ENCODE measurements around the gene APELA.
"Not testable (repeated sequence)": the region's sequence is repeated elsewhere in the genome, so short reads cannot be mapped to it uniquely, and the experiment has no call there.

Gene APELA

GRCh38 chr4:164880489-164881262 lies 3.7 kb downstream of the APELA start:
- WGBS, 2 experiments (ENCODE audit: insufficient coverage in 2 of 2), result no CpG with 5 or more reads among the region's 1 CpG
- peaks cover 6% of the 10 kb centered on the region for H3K4me1 ChIP-seq (ENCODE audit: control insufficient read depth, insufficient read depth, low read length, poor library complexity, severe bottlenecking)

GRCh38 chr4:164888096-164888715 lies 11.2 kb downstream of the APELA start:
- Histone ChIP-seq H3K36me3 (ENCODE audit: control insufficient read depth, insufficient read depth, low read length) (no peaks in the 10 kb centered on the region), H3K4me1 (ENCODE audit: control insufficient read depth, insufficient read depth, low read length, poor library complexity, severe bottlenecking) (no peaks in the 10 kb centered on the region), H3K9me3 (ENCODE audit: control insufficient read depth, low read length) (no peaks in the 10 kb centered on the region), H3K27ac (ENCODE audit: low read depth, low read length, severe bottlenecking) (no peak overlapping the region), H3K4me3 (ENCODE audit: extremely low read depth, insufficient read depth, low read length, poor library complexity, severe bottlenecking) (no peak overlapping the region)
- 86 to 92% methylated on average over 1 of the region's 1 CpG for WGBS, 2 experiments (ENCODE audit: insufficient coverage in 2 of 2)

More at GRCh38 chr4:164880489-164881262, 3.7 kb downstream of the APELA start:
- Histone ChIP-seq H3K27ac (ENCODE audit: low read depth, low read length, severe bottlenecking) (no peak overlapping the region), H3K9me3 (ENCODE audit: control insufficient read depth, low read length) (no peaks in the 10 kb centered on the region), H3K36me3 (ENCODE audit: control insufficient read depth, insufficient read depth, low read length) (no peaks in the 10 kb centered on the region), H3K4me3 (ENCODE audit: extremely low read depth, insufficient read depth, low read length, poor library complexity, severe bottlenecking) (no peak overlapping the region)

DNA sequence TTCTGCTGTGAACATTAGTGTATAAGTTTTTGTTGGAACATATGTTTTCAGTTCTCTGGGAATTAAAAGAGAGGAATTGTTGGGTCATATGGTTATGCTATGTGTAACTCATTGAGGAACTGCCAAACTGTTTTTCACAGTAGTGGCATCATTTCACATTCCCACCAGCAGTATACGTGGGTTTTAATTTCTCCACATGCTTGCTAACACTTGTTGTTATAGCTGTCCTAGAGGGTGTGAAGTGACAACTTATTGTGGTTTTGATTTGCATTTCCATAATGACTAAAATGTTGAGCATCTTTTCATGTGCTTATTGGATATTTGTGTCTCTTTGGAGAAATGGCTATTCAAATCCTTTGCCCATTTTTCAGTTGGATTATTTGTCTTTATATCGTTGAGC lies 13.7 kb downstream of the APELA start:
- Histone ChIP-seq H3K9me3 (ENCODE audit: control insufficient read depth, low read length) (no peaks in the 10 kb centered on the region), H3K4me1 (ENCODE audit: control insufficient read depth, insufficient read depth, low read length, poor library complexity, severe bottlenecking) (no peaks in the 10 kb centered on the region), H3K27ac (ENCODE audit: low read depth, low read length, severe bottlenecking) (no peak overlapping the region), H3K4me3 (ENCODE audit: extremely low read depth, insufficient read depth, low read length, poor library complexity, severe bottlenecking) (no peak overlapping the region), H3K36me3 (ENCODE audit: control insufficient read depth, insufficient read depth, low read length) (no peaks in the 10 kb centered on the region)
- 80% methylated on average over 1 of the region's 2 CpGs; no CpG with 5 or more reads in 1 of the 2 experiments for WGBS, 2 experiments (ENCODE audit: insufficient coverage in 2 of 2)

DNA sequence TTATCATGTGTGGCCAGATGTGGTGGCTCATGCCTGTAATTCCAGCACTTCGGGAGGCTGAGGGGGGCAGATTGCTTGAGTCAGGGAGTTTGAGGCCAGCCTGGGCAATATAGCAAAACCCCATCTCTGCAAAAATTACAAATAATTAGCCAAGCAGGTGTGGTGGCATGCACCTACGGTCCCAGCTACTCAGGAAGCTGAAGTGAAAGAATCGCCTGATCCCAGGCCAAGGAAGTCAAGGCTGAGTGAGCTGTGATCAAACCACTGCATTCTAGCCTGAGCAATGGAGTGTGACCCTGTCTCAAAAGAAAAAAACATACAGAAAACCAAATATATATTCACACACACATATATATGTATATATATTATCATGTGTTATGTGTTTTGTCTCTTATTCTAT lies 15.0 kb downstream of the APELA start:
- Histone ChIP-seq H3K36me3 (ENCODE audit: control insufficient read depth, insufficient read depth, low read length) (no peaks in the 10 kb centered on the region), H3K4me1 (ENCODE audit: control insufficient read depth, insufficient read depth, low read length, poor library complexity, severe bottlenecking) (no peaks in the 10 kb centered on the region), H3K9me3 (ENCODE audit: control insufficient read depth, low read length) (no peaks in the 10 kb centered on the region), H3K4me3 (ENCODE audit: extremely low read depth, insufficient read depth, low read length, poor library complexity, severe bottlenecking) (no peak overlapping the region), H3K27ac (ENCODE audit: low read depth, low read length, severe bottlenecking) (no peak overlapping the region)
- WGBS, 2 experiments (ENCODE audit: insufficient coverage in 2 of 2), result 82 to 100% methylated on average over 2 of the region's 3 CpGs

GRCh38 chr4:164894702-164895101 lies 17.7 kb downstream of the APELA start:
- no peaks in the 10 kb centered on the region for H3K4me1 ChIP-seq (ENCODE audit: control insufficient read depth, insufficient read depth, low read length, poor library complexity, severe bottlenecking)
- WGBS, 2 experiments (ENCODE audit: insufficient coverage in 2 of 2), result 90 to 100% methylated on average over 2 of the region's 3 CpGs
- no peaks in the 10 kb centered on the region for H3K36me3 ChIP-seq (ENCODE audit: control insufficient read depth, insufficient read depth, low read length)
- no peaks in the 10 kb centered on the region for H3K9me3 ChIP-seq (ENCODE audit: control insufficient read depth, low read length)
- H3K27ac ChIP-seq (ENCODE audit: low read depth, low read length, severe bottlenecking), result no peak overlapping the region
- no peak overlapping the region for H3K4me3 ChIP-seq (ENCODE audit: extremely low read depth, insufficient read depth, low read length, poor library complexity, severe bottlenecking)

- Histone ChIP-seq H3K4me3 (ENCODE audit: extremely low read depth, insufficient read depth, low read length, poor library complexity, severe bottlenecking) (no peak overlapping the region), H3K27ac (ENCODE audit: low read depth, low read length, severe bottlenecking) (no peak overlapping the region), H3K36me3 (ENCODE audit: control insufficient read depth, insufficient read depth, low read length) (no peaks in the 10 kb centered on the region), H3K4me1 (ENCODE audit: control insufficient read depth, insufficient read depth, low read length, poor library complexity, severe bottlenecking) (no peaks in the 10 kb centered on the region), H3K9me3 (ENCODE audit: control insufficient read depth, low read length) (no peaks in the 10 kb centered on the region)
- WGBS, 2 experiments (ENCODE audit: insufficient coverage in 2 of 2), result 71 to 97% methylated on average over 1 to 4 of the region's 5 CpGs
These were observed 25.6 kb downstream of the APELA start for GRCh38 chr4:164902608-164903007.

DNA sequence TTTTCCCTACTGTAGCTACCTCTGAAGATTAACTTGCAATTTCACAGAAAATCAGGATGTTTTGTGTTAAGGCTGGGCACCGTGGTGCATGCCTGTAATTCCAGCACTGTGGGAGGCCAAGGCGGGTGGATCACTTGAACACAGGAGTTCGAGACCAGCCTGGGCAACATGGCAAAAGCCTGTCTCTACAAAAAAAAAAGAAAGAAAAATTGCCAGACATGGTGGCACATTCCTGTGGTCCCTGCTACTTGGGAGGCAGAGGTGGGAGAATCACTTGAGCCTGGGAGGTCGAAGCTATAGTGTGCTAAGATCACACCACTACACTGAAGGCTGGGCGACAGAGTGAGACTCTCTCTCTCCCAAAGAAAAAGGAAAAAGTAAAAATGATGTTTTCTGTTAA lies 27.4 kb downstream of the APELA start:
- H3K27ac ChIP-seq (ENCODE audit: low read depth, low read length, severe bottlenecking), result no peak overlapping the region
- H3K4me1 ChIP-seq (ENCODE audit: control insufficient read depth, insufficient read depth, low read length, poor library complexity, severe bottlenecking), result no peaks in the 10 kb centered on the region
- WGBS, 2 experiments (ENCODE audit: insufficient coverage in 2 of 2), result 74 to 89% methylated on average over 3 to 5 of the region's 5 CpGs

DNA sequence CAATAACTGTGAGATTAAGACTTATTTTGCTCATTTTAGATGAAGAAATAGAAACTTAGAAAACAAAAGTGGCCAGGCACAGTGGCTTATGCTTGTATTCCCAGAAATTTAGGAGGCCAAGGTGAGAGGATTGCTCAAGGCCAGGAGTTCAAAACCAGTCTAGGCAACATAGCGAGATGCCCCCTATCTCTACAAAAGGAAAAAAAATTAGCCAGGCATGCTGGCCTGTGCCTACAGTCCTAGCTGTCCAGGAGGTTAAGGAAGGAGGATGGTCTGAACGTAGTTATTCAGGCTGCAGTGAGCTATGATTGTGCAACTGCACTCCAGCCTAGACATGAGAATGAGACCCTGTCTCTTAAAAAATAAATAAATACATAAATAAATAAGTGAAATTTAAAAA lies 28.0 kb downstream of the APELA start:
- no peaks in the 10 kb centered on the region for H3K9me3 ChIP-seq (ENCODE audit: control insufficient read depth, low read length)
- WGBS, 2 experiments (ENCODE audit: insufficient coverage in 2 of 2), result no CpG with 5 or more reads among the region's 2 CpGs

More for the DNA sequence above, 27.4 kb downstream of the APELA start:
- H3K9me3 ChIP-seq (ENCODE audit: control insufficient read depth, low read length), result no peaks in the 10 kb centered on the region
- H3K36me3 ChIP-seq (ENCODE audit: control insufficient read depth, insufficient read depth, low read length), result no peaks in the 10 kb centered on the region
- H3K4me3 ChIP-seq (ENCODE audit: extremely low read depth, insufficient read depth, low read length, poor library complexity, severe bottlenecking), result no peak overlapping the region

GRCh38 chr4:164906368-164906767 lies 29.4 kb downstream of the APELA start:
- H3K4me3 ChIP-seq (ENCODE audit: extremely low read depth, insufficient read depth, low read length, poor library complexity, severe bottlenecking), result no peak overlapping the region
- H3K4me1 ChIP-seq (ENCODE audit: control insufficient read depth, insufficient read depth, low read length, poor library complexity, severe bottlenecking), result no peaks in the 10 kb centered on the region
- 50 to 100% methylated on average over 1 to 2 of the region's 3 CpGs for WGBS, 2 experiments (ENCODE audit: insufficient coverage in 2 of 2)
- no peak overlapping the region for H3K27ac ChIP-seq (ENCODE audit: low read depth, low read length, severe bottlenecking)
- no peaks in the 10 kb centered on the region for H3K36me3 ChIP-seq (ENCODE audit: control insufficient read depth, insufficient read depth, low read length)
- H3K9me3 ChIP-seq (ENCODE audit: control insufficient read depth, low read length), result no peaks in the 10 kb centered on the region

More for the DNA sequence above, 28.0 kb downstream of the APELA start:
- Histone ChIP-seq H3K27ac (ENCODE audit: low read depth, low read length, severe bottlenecking) (no peak overlapping the region), H3K4me1 (ENCODE audit: control insufficient read depth, insufficient read depth, low read length, poor library complexity, severe bottlenecking) (no peaks in the 10 kb centered on the region), H3K4me3 (ENCODE audit: extremely low read depth, insufficient read depth, low read length, poor library complexity, severe bottlenecking) (no peak overlapping the region), H3K36me3 (ENCODE audit: control insufficient read depth, insufficient read depth, low read length) (no peaks in the 10 kb centered on the region)

DNA sequence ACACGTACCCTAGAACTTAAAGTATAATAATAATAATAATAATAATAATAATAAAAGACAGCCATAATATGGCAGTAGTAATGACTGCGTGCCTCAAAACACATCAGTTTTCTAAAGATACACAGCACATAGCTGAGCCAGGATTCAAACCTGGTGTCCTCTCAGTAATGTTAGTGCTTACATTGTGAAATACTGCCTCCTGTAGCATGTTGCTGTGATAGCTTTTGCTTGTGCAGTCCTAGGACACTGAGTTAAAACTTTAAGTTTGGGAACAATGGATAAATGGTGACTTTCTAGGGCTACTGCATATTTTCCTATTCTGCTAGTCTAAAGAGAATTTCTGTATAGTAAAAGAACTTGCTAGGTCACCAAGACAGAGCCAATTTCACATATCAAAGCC lies 36.5 kb downstream of the APELA start:
- H3K4me3 ChIP-seq (ENCODE audit: extremely low read depth, insufficient read depth, low read length, poor library complexity, severe bottlenecking); H3K27ac ChIP-seq (ENCODE audit: low read depth, low read length, severe bottlenecking); H3K4me1 ChIP-seq (ENCODE audit: control insufficient read depth, insufficient read depth, low read length, poor library complexity, severe bottlenecking); H3K36me3 ChIP-seq (ENCODE audit: control insufficient read depth, insufficient read depth, low read length); H3K9me3 ChIP-seq (ENCODE audit: control insufficient read depth, low read length): not testable (repeated sequence)
- WGBS, 2 experiments (ENCODE audit: insufficient coverage in 2 of 2), result no CpG with 5 or more reads among the region's 2 CpGs

DNA sequence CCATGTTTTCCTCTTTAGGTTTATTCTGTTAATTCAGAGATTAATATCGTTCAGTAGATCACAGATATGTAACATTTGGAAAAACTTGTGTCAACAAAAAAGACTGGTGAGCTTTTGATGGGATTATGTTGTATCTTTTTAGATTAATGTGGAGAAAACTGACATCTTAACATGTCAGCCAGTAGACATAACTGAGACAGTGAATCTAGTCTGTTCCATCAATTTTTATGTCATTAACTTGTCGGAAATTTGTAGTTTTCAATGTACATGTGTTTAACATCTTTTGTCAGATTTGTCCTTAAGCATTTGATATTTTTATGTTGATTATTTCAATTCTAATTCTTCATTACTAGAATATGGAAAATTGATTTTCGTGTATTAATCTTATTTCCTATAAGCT lies 42.0 kb downstream of the APELA start:
- H3K36me3 ChIP-seq (ENCODE audit: control insufficient read depth, insufficient read depth, low read length), result no peaks in the 10 kb centered on the region
- no peaks in the 10 kb centered on the region for H3K9me3 ChIP-seq (ENCODE audit: control insufficient read depth, low read length)
- H3K27ac ChIP-seq (ENCODE audit: low read depth, low read length, severe bottlenecking), result no peak overlapping the region
- WGBS, 2 experiments (ENCODE audit: insufficient coverage in 2 of 2), result 100% methylated on average over 1 of the region's 3 CpGs; no CpG with 5 or more reads in 1 of the 2 experiments
- no peak overlapping the region for H3K4me3 ChIP-seq (ENCODE audit: extremely low read depth, insufficient read depth, low read length, poor library complexity, severe bottlenecking)
- H3K4me1 ChIP-seq (ENCODE audit: control insufficient read depth, insufficient read depth, low read length, poor library complexity, severe bottlenecking), result no peaks in the 10 kb centered on the region

Measured in mesodermal cell (in vitro differentiated cells).